RWPE1 (cell line): ENCODE data around the gene DMXL2.
A peak's percentile ranks its signal among the peaks of the same experiment; 100 is the strongest.
"Not testable (repeated sequence)": the region's sequence is repeated elsewhere in the genome, so short reads cannot be mapped to it uniquely, and the experiment has no call there.

Experiments
- CTCF ChIA-PET: fragments of 350-600 bp; sonication (Branson Sonifier 250); formaldehyde crosslinking; extraction: SDS; loops from one replicate; lab custom pipeline; 2021; lab: Yijun Ruan, JAX
- POLR2A ChIA-PET: fragments of 400-600 bp; formaldehyde crosslinking; extraction: SDS; loops from one replicate; lab custom pipeline; 2020; ENCODE audit warnings: antibody characterized with exemption; ENCODE audit not compliant: low non-redundant PET; lab: Yijun Ruan, JAX
- DNase-seq: peaks from one replicate; pipeline ENCODE4 v3.0.0; 2012; ENCODE audit warnings: low spot score
- H3K27ac ChIP-seq: fragments of 450-650 bp; 2 replicates; pipeline ENCODE4 v1.5.1; 2017
- TF ChIP-seq, protein P1 (sequence below): fragments of 450-650 bp; conservative IDR thresholded peaks from 2 replicates; pipeline ENCODE4 v1.5.1; 2017; ENCODE audit warnings: low read depth, mild to moderate bottlenecking

Gene DMXL2

DNA sequence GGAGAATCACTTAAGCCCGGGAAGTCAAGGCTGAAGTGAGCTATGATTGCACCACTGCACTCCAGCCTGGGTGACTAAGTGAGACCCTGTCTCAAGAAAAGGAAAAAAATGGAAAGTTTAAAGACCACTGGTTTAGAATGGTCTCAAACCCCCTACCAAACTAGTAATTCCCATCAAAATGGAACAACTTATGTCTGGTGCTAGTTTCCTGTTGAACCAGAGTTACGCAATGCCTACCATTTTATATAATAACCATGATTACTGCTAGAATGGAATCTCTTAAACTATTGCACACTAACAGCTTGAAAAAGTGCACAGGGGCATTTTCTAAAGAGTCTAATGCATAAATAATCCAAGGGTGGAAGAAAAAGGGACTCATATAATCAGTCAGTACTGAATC, 43.6 kb downstream of the DMXL2 start:
- no peak overlapping the region for H3K27ac ChIP-seq
- TF ChIP-seq, protein P1, sequence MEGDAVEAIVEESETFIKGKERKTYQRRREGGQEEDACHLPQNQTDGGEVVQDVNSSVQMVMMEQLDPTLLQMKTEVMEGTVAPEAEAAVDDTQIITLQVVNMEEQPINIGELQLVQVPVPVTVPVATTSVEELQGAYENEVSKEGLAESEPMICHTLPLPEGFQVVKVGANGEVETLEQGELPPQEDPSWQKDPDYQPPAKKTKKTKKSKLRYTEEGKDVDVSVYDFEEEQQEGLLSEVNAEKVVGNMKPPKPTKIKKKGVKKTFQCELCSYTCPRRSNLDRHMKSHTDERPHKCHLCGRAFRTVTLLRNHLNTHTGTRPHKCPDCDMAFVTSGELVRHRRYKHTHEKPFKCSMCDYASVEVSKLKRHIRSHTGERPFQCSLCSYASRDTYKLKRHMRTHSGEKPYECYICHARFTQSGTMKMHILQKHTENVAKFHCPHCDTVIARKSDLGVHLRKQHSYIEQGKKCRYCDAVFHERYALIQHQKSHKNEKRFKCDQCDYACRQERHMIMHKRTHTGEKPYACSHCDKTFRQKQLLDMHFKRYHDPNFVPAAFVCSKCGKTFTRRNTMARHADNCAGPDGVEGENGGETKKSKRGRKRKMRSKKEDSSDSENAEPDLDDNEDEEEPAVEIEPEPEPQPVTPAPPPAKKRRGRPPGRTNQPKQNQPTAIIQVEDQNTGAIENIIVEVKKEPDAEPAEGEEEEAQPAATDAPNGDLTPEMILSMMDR = no peak
- POLR2A ChIA-PET = no interaction called here
- CTCF ChIA-PET = interaction anchor here (0.7 kb wide), 1 partner anchor 246 kb away, joined by 3 read pairs; no protein-coding TSS in a partner anchor
- no peak for DNase-seq

DNA sequence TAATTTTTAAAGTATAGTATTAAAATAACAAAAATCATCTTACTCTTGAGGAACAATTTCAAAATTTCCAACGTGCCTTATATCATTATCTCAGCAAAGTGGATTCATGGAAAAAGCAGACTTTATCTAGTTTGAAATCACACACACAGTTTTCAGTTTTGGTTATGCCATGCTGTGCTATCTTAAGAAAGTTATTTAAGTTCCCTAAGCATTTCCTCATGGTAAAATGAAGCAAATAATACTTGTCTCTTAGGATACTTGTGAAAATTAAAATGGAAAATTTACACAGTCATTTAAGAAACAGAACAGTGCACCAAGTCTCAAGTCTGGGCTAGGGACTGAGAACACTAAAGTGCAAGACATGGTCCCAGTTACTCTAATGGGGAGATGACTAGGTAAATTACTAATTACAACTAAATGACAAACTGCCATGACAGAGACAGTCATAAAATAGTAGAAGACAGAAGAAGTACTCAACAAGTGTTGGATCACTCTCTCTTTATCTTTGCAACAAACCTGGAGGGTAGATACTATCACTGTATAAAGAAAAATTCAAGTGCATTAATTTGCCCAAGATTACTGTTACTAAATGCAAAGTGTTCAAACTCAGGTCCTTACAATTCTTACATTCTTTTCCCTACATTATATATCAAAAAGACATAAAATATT, 44.8 kb downstream of the DMXL2 start:
- ChIA-PET CTCF (interaction anchor here (0.6 kb wide), 1 partner anchor 272 kb away, joined by 4 read pairs; no protein-coding TSS in a partner anchor), POLR2A (no interaction called here)
- DNase-seq = no peak
- TF ChIP-seq, protein P1 = no peak
- no peak overlapping the region for H3K27ac ChIP-seq

DNA sequence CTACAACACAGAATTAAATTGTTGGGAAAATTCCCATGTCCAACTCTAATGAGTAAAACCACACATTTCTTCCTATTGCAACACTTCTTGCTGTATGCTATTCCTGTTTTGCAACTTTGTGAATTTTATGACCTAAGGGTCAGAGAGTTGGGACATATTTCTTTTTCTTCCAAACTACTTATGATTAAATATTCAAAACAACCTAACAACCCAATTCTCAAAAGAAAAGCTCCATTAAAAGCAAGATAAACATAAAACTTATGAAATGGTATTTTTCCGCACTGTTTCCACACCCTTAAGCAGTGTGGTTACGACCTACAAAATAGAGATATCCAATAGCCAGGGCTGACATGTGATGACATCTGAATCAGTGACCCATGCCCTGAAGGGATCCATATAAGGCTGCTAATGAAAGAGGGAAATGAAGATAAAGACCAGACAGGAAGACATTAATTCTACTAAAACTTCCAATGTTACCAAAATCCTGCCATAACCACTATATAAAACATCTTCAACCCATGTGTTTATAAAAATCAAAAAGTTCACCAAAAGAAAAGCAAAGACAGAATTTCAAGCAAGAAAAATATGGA, 45.6 kb downstream of the DMXL2 start:
- DNase-seq = peak; percentile 51
- POLR2A ChIA-PET = no interaction called here

DNA sequence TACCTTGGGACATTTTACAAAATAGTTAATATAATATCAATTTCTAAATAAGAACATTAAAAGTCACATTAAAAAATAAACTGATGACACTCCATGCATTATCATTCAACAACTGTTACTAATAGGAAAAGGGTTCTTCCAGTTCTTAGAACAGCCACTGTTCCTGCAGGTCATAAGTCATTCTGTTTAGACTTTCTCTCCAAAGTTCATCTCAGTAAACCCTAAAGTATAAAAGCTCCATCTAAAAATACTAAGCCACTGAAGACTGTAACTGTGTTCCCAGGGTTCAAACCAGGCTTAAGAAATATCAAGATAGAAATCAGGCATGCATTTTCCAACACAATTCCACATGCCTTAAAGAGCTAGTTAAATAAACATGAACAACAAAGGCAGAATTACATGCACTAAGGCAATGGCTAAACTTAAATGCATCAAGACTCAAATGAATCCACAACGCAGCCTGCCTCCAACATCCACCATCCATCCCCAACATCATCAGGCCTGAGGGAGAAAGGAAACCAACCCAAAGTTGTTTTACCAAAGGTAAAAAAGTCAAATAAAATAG, 46.2 kb downstream of the DMXL2 start:
- CTCF ChIA-PET = no interaction called here
- POLR2A ChIA-PET = no interaction called here
- no peak for DNase-seq

More for the DNA sequence above, 45.6 kb downstream of the DMXL2 start:
- no peak overlapping the region for H3K27ac ChIP-seq
- TF ChIP-seq, protein P1 = no peak
- CTCF ChIA-PET = interaction anchor here (0.6 kb wide), 1 partner anchor 271 kb away, joined by 4 read pairs; no protein-coding TSS in a partner anchor

DNA sequence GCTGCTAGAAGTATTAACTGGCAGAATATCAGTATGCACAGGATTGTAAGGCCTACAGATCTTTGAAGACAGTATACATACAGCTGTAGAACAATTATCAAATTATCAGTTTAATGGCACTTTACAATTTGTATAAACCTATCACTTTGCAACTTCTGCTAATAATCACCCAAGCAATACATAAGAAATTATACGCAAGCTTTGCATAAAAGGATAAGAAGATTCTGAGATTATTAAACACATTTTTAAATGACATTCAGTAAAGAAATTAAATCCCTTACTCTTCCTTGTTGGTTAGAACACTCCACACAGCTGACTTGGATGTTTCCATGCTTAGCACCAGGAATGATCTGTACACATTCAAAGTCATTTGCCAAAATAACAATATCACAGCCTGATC, 46.8 kb downstream of the DMXL2 start:
- DNase-seq = no peak
- H3K27ac ChIP-seq = no peak overlapping the region
- TF ChIP-seq, protein P1 = no peak
- POLR2A ChIA-PET = no interaction called here
- CTCF ChIA-PET = no interaction called here

More for the DNA sequence above, 46.2 kb downstream of the DMXL2 start:
- TF ChIP-seq, protein P1 = no peak
- no peak overlapping the region for H3K27ac ChIP-seq

DNA sequence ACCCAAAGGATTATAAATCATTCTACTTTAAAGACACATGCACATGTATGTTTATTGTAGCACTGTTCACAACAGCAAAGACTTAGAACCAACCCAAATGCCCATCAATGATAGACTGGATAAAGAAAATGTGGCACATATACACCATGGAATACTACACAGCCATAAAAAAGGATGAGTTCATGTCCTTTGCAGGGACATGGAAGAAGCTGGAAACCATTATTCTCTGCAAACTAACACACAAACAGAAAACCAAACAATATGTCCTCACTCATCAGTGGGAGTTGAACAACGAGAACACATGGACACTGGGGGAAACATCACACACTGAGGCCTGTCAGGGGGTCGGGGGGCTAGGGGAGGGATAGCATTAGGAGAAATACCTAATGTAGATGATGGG, 49.2 kb downstream of the DMXL2 start:
- CTCF ChIA-PET, H3K27ac ChIP-seq, POLR2A ChIA-PET, DNase-seq: not testable (repeated sequence)

DNA sequence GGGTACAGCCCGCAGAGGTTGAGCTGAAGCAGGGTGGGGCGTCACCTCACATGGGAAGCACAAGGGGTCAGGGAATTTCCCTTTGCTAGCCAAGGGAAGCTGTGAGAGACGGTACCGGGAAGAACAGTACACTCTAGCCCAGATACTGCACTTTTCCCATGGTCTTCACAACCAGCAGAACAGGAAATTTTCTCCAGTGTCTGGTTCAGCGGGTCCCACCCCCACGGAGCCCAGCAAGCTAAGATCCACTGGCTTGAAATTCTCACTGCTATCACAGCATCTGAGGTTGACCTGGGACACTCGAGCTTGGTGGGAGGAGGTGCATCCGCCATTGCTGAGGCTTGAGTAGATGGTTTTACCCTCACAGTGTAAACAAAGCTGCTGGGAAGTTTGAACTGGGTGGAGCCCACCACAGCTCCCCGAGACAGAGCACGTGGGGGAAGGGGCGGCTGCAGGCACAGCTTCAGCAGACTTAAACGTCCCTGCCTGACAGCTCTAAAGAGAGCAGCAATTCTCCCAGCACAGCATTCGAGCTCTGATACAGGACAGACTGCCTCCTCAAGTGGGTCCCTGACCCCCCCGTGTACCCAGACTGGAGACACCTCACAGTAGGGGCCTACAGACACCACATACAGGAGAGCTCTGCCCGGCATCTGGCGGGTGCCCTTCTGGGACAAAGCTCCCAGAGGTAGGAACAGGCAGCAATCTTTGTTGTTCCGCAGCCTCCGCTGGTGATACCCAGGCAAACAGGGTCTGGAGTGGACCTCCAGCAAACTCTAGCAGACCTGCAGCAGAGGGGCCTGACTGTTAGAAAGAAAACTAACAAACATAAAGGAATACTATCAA, 53.4 kb downstream of the DMXL2 start:
- H3K27ac ChIP-seq, POLR2A ChIA-PET, DNase-seq: not testable (repeated sequence)
- CTCF ChIA-PET = interaction anchor here (0.6 to 0.7 kb wide), 3 partner anchors 257 to 1048 kb away, joined by 3 read pairs; no protein-coding TSS in a partner anchor
